ENCODE data around the gene ZNF22. TPM values are rescaled to one million over a fixed set of nuclear protein-coding genes. Genes with fewer than 3 reads are reported as not detected.

ZNF22 gene
- total RNA-seq, 4 donors from 2014 or later = 3.6 to 12.3 (median 8.1) TPM

DNA sequence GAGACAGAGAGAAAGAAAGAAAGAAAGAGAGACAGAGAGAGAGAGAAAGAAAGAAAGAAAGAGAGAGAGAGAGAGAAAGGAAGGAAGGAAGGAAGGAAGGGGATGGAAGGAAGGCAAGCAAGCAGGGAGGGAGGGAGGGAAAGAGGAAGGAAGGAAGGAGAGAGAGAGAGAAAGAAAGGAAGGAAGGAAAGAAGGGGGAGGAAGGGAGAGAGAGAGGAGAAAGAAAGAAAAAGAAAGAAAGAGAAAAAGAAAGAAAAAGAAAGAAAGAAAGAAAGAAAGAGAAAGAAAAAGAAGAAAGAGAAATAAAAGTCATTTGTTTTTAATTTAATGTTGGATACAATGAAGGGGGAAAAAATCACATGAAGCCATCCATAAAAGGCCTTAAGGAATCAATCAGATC lies 45.8 kb upstream of the ZNF22 start:
- ATAC-seq = no peak
- DNase-seq = no peak
- in situ Hi-C loops (cut with MboI; ENCODE audit: low sequenced_read_pairs in 4 of 4) (no loop called here), intact Hi-C loops (cut with DNase I; ENCODE audit: low total_unique reads) (no loop called here)
- H3K27ac ChIP-seq = peak overlapping the region; percentile 13 to 97 (median 56)
- no peaks in the 10 kb centered on the region for H3K27me3 ChIP-seq
- H3K9me3 ChIP-seq = no peaks in the 10 kb centered on the region
- peaks cover 0 to 10% of the 10 kb centered on the region in 2 donors for H3K36me3 ChIP-seq
- H3K4me1 ChIP-seq = peaks cover 13 to 29% of the 10 kb centered on the region in 2 donors
- TF ChIP-seq POLR2A (IDR thresholded peaks at IDR 0.05) = no peak
- TF ChIP-seq CTCF (IDR thresholded peaks at IDR 0.05 in 4 of 5, conservative IDR thresholded peaks at IDR 0.05 in 1 of 5) = no peak
- H3K4me3 ChIP-seq = no peak overlapping the region

DNA sequence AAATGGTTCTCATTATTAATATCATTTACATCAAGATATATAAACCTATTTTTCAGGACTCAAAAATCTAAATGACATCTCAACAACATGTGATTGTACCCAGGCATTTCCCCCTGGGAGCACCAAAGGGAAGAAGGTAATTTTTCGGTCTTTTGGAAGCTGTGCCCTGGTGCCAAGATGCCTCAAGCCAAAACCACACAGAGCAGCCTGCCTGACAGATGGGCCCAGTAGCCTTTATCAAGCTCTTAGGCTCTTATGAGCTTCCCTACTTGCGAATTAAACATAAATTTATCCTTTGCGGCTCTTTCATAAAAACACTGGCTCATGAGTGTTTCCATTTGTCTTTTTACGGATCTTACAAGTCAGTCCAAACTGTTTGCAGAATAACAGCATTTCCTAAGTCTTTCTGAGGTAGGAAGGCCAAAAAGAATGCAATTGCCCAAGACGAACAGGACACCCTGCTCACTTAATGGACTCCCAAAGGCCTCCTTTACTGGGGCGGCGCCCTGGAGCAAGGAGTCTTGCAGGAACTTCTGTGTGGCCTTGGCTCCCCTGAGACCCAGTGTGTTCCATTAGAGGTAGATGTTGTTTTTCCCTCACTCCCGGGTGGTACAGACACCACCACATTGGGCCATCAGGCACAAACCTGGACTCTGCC lies 45.2 kb upstream of the ZNF22 start:
- TF ChIP-seq CTCF (IDR thresholded peaks at IDR 0.05 in 4 of 5, conservative IDR thresholded peaks at IDR 0.05 in 1 of 5) (no peak), POLR2A (IDR thresholded peaks at IDR 0.05) (no peak)
- H3K36me3 ChIP-seq = peaks cover 0 to 10% of the 10 kb centered on the region in 2 donors
- in situ Hi-C loops (cut with MboI; ENCODE audit: low sequenced_read_pairs in 4 of 4) (no loop called here), intact Hi-C loops (cut with DNase I; ENCODE audit: low total_unique reads) (no loop called here)
- no peaks in the 10 kb centered on the region for H3K9me3 ChIP-seq
- no peaks in the 10 kb centered on the region for H3K27me3 ChIP-seq
- peak; percentile 81 to 89 for DNase-seq
- H3K27ac ChIP-seq = peak overlapping the region; percentile 43 to 97 (median 61)
- peak; percentile 9 to 10 for ATAC-seq
- no peak overlapping the region for H3K4me3 ChIP-seq
- H3K4me1 ChIP-seq = peaks cover 19 to 35% of the 10 kb centered on the region in 2 donors

DNA sequence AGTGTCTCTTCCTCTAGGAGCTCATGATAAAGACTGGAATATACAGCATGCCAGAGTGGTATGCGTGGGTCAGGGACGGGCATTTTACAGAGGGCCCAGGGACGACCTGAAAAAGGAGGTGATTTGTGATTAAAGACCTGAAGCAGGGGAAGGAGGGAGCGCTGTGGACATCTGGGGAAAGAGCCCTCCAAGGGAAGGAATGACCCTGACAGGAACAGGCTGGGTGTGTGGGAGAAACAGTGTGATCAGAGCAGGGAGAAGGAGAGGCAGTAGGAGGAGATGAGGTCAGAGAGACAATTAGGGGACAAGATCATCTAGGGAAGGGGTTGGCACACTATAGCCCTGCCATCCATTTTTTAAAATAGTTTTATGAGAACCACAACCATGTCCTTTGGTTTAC lies 44.5 kb upstream of the ZNF22 start:
- Histone ChIP-seq H3K4me3 (no peak overlapping the region), H3K4me1 (peaks cover 25 to 40% of the 10 kb centered on the region in 2 donors), H3K9me3 (no peaks in the 10 kb centered on the region), H3K27me3 (no peaks in the 10 kb centered on the region), H3K27ac (peak overlapping the region; percentile 43 to 97 (median 56)), H3K36me3 (peaks cover 0 to 10% of the 10 kb centered on the region in 2 donors)
- intact Hi-C loops (cut with DNase I; ENCODE audit: low total_unique reads) (no loop called here), in situ Hi-C loops (cut with MboI; ENCODE audit: low sequenced_read_pairs in 4 of 4) (no loop called here)
- DNase-seq (no peak), ATAC-seq (no peak)
- TF ChIP-seq CTCF (IDR thresholded peaks at IDR 0.05 in 4 of 5, conservative IDR thresholded peaks at IDR 0.05 in 1 of 5) (no peak), POLR2A (IDR thresholded peaks at IDR 0.05) (no peak)

- Histone ChIP-seq H3K9me3 (no peaks in the 10 kb centered on the region), H3K27me3 (no peaks in the 10 kb centered on the region), H3K36me3 (peaks cover 0 to 10% of the 10 kb centered on the region in 2 donors), H3K4me3 (no peak overlapping the region), H3K27ac (peak overlapping the region; percentile 92 to 97 (median 95)), H3K4me1 (peaks cover 31 to 46% of the 10 kb centered on the region in 2 donors)
- DNase-seq (no peak), ATAC-seq (no peak)
- in situ Hi-C loops (cut with MboI; ENCODE audit: low sequenced_read_pairs in 4 of 4) = no loop called here
- TF ChIP-seq POLR2A (IDR thresholded peaks at IDR 0.05) (no peak), CTCF (IDR thresholded peaks at IDR 0.05 in 4 of 5, conservative IDR thresholded peaks at IDR 0.05 in 1 of 5) (no peak)
- intact Hi-C loops (cut with DNase I; ENCODE audit: low total_unique reads) = no loop called here
Observed at GRCh38 chr10:44956717-44957706, 43.7 kb upstream of the ZNF22 start.
